ENCODE measurements around the gene CMIP.

CMIP gene

GRCh38 chr16:81551151-81551808 lies 106.7 kb downstream of the CMIP start:
- peak; percentile 42 for DNase-seq (ENCODE audit: low read depth)

- DNase-seq (ENCODE audit: low read depth), result peak; percentile 30
Observed at GRCh38 chr16:81551821-81552304, 107.3 kb downstream of the CMIP start.

DNA sequence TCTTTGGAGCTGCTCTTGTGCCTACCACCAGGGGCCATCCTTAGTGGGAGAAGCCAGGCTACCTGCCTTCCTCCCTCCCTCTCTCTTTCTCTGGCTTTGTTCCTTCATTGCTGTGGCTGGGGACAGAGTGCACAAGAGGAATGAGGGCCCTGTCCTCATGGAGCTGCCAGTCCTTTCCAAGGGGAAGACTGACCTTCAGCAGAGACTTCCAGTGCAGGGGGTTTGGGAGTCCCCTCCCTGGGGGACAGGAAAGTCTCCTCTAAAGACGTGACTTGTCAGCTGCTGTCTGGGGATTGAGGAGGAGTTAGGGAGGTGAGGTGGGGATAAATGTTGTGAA lies 108.1 kb downstream of the CMIP start:
- DNase-seq (ENCODE audit: low read depth), result no peak

GRCh38 chr16:81553080-81553813 lies 108.6 kb downstream of the CMIP start:
- DNase-seq (ENCODE audit: low read depth), result no peak

GRCh38 chr16:81553814-81554675 lies 109.4 kb downstream of the CMIP start:
- DNase-seq (ENCODE audit: low read depth), result no peak

GRCh38 chr16:81554979-81555378 lies 110.4 kb downstream of the CMIP start:
- DNase-seq (ENCODE audit: low read depth), result no peak

DNA sequence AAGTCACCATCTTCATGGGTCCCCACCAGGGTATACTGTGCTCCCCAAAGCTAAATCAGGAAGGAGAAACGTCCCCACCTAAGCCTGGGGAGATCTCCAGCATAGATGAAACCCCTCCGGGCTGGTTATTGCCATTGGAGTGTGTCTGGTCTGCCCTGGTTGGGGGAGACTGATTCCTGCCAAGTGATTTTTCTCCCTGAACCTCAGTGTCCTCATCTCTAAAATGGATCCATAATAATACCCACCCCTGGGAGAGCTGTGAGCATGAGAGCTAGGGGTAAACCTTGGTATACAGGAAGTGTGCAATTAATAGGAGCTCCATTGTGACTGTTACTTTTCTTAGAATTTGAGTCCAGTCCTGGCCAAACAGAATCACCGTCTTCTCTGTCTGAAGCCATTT lies 111.1 kb downstream of the CMIP start:
- no peak for DNase-seq (ENCODE audit: low read depth)

DNA sequence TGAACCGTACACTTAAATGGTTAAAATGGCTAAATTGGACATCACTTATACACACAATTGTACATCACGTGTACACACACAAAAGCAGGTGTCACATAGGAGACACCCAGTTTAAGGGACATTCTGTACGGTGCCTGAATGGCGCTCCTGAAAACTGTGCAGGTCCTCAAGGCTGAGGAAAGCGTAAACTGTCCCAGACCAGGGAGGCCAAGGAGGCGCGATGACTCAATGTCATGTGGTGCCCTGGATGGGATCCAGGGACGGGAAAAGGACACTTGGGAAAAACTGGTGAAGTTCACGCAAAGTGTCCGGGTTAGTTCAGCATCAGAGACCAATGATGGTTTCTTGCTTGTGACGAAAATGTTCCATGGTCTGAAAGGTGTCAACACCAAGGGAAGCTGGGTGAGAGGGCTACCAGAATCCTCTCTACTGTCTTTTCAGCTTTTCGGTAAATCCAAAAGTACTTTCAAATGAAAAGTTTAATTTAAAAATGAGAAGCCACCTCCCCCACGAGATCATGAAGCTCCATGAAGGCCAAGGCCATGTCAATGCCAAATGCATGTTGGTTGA lies 112.2 kb downstream of the CMIP start:
- no peak for DNase-seq (ENCODE audit: low read depth)

DNA sequence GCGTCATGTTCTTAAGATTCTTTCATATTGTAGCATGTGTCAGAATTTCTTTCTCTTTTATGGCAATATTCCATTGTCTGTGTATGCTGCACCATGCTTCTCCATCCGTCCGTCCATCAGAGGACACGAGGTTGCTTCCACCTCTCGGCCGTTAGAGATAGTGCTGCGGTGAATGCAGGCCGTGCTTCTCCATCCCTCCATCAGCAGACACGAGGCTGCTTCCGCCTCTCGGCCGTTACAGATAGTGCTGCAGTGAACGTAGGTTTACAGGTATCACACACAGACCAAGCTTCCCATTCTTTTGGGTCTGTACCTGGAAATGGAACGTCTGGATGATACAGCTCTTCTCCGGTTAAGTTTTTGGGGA lies 113.5 kb downstream of the CMIP start:
- no peak for DNase-seq (ENCODE audit: low read depth)

DNA sequence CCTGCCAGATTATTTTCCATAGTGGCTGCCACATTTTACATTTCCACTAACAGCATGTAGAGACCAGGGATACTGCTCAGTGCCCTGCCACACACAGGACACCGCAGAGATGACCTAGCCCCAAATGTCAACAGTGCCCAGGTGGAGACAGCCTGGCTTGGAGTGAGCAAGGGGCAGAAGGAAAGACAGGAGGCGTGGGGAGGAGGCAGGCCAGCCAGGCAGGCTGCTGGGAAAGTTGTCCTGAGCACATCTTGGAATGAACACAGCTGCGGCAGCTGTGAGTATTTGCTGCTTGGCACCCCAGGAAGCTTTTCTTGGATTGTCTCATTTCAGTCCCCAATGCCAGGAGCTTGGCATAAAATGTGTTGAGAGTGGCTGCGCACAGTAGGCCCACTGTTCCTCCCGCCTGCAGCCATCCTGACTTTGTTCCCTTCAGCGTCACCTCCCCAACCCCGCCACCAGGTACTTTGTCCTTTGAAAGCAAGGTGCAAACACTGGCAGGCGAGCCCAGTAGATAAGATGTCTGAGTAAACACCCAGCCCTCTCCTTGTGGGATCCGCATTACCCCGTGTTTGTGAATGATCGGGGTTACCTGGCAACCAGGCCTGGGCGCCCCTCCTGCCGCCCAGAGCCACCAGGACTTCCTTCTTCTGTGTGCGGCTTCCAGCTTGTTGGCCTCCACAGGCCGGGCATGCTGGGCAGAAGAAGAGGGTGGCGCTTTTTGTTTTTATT lies 114.0 kb downstream of the CMIP start:
- DNase-seq (ENCODE audit: low read depth), result no peak

GRCh38 chr16:81560979-81561657 lies 116.5 kb downstream of the CMIP start:
- DNase-seq (ENCODE audit: low read depth), result no peak

DNA sequence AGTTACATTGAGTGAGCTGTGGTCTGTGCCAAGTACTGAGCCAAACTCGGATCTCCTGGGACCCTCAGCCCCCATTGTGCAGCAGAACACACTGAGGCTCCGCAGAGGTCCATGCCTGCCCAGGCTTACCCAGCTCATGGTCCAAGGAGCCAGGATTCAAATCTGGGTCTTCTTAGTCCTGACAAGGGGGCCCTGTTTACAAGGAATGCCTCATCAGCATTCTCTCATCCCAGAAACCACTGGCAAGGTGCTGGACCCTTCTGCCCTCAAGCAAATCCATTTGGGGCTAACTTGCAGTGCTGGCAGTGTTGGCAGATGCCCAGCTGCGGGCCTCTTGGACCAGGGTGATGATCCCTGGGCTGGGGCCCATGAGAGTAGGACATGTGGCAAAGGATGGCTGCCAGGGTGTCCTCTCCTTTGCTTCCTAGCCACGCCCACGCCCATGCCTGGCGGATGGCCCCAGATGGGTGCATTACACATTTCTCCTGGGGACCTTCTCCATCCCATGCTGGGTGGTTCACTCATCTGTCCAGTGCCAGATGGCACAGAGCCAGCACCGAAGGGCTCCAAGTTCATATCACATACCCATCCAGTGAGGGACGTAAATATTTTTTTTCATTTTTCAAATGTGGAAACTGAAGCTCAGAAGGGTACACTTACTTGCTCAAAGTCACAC lies 117.7 kb downstream of the CMIP start:
- DNase-seq (ENCODE audit: low read depth), result no peak

DNA sequence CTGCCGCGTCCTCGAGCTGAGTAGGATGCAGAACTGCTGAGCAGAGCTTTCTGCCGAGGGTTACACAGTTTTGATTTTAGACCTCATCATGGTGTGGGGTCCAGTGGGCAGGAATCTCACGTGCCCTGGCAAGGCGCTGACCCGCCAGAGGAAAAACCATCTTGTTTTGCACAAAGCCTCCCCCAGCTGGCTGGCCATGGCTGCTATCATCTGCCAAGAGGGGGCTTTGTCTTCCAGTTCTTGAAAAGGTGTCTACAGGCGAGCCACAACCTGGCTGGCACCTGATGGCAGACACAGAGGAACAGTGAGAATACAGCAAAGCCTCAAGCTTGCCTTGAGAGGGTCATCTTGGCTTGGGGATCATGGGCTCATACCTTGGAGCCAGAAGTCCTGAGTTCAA lies 118.3 kb downstream of the CMIP start:
- DNase-seq (ENCODE audit: low read depth), result no peak

GRCh38 chr16:81564421-81564911 lies 119.9 kb downstream of the CMIP start:
- DNase-seq (ENCODE audit: low read depth), result no peak

- no peak for DNase-seq (ENCODE audit: low read depth)
Observed at GRCh38 chr16:81565321-81566028, 120.9 kb downstream of the CMIP start.

GRCh38 chr16:81566086-81567007 lies 121.7 kb downstream of the CMIP start:
- DNase-seq (ENCODE audit: low read depth), result no peak

DNA sequence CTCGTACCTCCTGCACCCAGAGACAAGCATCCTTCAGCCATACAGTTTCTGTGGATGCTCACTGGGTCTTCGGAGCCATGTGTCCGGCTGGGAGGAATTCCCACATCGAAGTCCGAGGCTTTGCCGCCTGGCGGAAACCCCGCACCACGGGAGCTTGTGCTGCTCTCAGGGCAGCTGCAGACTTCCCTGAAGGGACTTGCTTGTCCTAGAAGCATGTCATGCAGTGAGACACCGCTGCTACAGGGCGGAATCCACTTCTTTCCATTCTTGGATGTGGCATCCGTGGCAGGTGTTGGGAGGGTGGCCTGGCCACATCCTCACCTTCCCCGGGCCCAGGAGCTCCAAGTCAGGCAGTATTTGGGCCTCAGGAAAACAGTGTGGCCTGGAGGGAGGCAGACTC lies 122.5 kb downstream of the CMIP start:
- DNase-seq (ENCODE audit: low read depth), result no peak

DNA sequence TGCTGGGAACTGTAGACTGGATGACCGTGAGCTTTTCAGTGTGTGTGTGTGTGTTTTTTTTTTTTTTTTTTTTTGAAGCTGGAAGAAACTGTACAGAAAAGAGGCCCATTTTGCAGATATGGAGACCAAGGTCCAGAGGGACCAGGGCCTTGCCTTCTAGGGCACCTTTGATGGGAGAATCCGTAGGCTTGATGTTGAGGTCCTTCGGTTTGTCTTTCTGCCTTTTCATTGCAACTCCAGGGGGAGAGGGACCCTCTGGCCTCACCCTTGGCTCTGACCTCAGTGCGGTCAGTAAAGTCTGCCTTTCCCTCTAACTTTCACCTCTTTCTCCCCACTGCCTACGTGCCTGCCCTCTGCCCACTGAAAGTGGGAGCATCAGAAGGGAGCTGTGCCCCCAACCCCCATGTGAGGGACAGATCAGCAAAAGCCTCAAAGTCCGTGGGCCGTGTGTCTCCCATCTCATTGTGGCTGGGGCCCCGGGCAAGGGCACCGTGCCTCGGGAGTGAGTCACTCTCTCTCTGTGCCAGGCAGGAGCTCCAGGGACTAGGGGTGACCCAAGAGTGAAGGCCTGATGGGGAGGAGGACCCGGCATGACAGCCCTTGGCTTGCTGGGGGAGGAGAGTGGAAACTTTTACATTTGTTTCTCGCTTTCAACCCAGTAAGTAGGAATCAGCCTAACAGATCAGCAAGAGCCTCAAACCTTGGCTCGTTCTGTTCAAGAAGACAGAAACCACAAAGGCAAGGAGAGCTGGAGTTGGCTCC lies 123.6 kb downstream of the CMIP start:
- no peak for DNase-seq (ENCODE audit: low read depth)

Measured in non-pigmented ciliary epithelial cell (primary cell).